Activated CD8-positive, alpha-beta memory T cell treated with anti-CD3 and anti-CD28 coated beads for 4 hours (primary cell): Measurements from ENCODE around the gene MYO7A.

Experiments
- DNase-seq, 2 donors: peaks; one replicate each; pipeline ENCODE4 v3.0.0-alpha.2; 2020; ENCODE audit warnings: low read depth in 2 of 2

MYO7A gene

DNA sequence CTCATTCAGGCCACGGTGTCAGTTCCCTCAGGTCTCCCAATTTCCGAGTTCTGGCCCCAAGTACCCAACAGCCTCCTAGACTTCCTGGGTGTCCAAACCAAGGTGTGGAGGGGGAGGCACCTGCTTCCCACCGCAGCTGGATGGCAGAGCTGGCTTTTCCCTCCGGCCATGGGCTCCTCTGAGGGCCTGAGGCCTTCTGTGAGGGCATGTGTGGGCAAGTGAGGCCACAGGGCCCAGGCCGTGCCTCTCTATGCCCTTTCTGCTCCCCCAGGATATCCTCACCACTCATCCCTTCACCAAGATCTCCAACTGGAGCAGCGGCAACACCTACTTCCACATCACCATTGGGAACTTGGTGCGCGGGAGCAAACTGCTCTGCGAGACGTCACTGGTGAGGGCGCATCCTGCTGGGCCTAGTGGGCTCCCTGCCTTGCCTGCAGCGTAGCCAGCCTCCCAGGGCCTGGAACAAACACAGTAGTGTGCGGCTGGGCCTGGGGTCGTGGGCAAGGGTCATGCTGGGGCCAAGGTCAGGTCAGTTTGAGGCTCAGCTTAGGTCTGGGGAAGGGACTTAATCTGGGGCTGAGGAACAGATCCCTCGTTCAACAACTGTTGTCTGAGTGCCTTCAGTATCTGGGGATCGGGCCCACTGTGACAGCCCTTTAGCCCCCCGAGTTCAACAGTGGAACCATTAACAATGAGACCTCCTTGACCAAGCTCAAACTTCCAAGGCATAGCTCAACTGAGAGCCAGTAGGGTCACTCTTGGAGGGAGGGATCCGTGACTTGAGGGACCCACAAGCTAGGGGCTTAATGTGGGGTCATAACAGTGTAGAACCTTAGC lies 85.8 kb downstream of the MYO7A start:
- DNase-seq = no peak

GRCh38 chr11:77214557-77214956 lies 86.5 kb downstream of the MYO7A start:
- no peak for DNase-seq

- DNase-seq = no peak
These were observed 87.1 kb downstream of the MYO7A start for GRCh38 chr11:77215106-77215505.

GRCh38 chr11:77217156-77217555 lies 89.1 kb downstream of the MYO7A start:
- DNase-seq = no peak

- DNase-seq = no peak
These were observed 95.8 kb downstream of the MYO7A start for GRCh38 chr11:77223797-77224196.

DNA sequence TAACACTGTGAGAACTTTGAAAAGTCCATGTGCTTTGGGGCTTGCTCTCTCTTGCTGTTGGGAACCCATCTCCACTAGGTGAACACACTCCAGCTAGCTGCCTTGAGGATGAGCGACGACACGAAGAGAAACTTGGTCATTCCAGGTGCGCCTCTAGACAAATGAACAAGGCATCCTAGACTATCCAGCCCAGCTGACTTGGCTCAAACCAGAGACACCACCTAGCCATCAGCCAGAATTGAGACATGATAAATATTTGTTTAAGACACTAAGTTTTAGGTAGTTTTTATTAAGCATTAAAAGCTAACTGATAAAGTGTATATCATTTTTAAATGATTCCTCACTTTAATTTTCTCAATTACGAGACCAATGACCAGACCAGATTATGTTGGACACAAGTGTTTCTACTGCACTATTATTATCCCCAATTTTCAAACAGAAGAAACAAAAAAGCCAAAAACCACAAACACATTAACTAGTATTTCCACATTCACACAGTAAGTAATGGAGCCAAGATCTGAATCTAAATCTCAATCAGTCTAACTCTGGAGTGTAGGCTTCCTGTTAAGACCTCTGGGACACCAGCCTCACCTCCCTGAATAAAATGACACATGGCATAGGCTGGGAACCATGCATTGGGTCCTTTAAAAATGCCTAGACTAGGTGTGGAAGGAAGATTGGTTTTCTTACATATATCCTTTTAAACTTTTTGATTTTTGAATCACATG lies 103.0 kb downstream of the MYO7A start:
- DNase-seq = no peak

DNA sequence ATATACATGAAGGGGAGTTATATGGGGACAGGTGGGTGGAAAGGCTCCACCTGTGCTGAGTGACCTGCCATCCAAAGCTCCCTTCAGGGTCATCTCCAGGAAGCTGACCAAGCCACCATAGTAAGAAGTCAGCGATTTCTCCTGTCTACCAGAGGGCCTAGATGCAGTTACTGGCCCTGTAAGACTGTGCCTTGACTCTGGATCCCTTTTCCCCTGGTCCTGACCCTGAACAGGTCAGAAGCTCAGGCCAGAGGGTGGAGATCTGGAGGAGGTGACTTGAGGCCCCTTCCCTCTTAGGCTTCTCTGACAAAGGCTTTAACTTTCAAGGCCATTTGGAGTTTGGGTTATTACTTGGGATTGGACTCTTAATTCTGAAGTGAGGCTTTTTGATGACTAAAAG lies 103.8 kb downstream of the MYO7A start:
- DNase-seq = no peak

DNA sequence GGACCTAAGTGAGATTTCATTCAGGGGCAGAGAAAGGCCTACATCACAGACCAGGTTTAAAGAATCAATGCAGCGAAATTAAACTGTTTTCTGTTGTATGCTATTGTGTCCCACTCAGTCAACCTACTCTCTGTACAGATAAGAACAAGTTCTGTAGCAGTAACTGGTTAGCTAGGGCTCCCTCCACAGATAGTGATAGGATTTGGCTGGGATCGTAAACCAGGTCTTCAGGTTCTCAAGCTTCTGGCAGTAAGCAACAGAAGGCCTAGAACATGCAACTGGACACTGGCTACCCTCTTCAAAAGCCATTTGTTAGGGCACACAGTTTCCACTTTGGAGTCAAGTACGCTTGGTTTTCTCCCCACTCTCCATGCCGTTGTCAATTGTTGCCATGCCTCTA lies 104.2 kb downstream of the MYO7A start:
- no peak for DNase-seq

- DNase-seq = no peak
These were observed 105.0 kb downstream of the MYO7A start for GRCh38 chr11:77233011-77233410.

GRCh38 chr11:77236901-77237300 lies 108.9 kb downstream of the MYO7A start:
- no peak for DNase-seq

GRCh38 chr11:77244277-77245027 lies 116.4 kb downstream of the MYO7A start:
- DNase-seq = no peak

GRCh38 chr11:77249427-77249826 lies 121.4 kb downstream of the MYO7A start:
- DNase-seq = no peak

DNA sequence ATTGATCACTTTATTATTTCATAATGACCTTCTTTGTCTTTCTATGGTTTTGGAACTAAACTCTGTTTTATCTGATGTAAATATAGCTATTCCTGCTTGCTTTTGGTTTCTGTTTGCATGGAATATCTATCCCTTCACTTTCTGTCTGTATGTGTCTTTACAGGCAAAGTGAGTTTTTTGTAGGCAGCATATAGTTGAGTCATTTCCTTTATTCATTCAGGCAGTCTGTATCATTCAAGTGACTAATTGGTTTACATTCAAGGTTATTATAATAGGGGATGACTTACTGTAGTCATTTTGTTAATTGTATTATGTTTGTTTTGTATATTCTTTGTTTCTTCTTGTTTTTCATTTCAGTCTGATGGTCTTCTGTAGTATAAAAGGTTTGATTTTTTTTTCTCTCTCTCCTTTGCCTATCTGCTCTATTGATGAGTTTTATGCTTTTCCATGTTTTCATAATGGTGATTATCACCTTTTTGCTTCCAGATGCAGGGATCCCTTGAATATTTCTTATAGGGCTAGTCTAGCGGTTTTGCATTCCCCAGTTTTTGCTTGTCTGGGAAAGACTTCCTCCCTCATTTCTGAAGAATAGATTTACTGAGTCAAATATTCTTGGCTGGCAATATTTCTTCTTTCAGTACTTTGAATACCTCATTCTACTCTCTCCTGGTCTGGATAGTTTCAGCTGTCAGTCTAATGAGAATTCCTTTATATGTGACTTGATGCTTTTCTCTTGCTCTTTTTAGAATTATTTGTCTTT lies 123.0 kb downstream of the MYO7A start:
- no peak for DNase-seq

DNA sequence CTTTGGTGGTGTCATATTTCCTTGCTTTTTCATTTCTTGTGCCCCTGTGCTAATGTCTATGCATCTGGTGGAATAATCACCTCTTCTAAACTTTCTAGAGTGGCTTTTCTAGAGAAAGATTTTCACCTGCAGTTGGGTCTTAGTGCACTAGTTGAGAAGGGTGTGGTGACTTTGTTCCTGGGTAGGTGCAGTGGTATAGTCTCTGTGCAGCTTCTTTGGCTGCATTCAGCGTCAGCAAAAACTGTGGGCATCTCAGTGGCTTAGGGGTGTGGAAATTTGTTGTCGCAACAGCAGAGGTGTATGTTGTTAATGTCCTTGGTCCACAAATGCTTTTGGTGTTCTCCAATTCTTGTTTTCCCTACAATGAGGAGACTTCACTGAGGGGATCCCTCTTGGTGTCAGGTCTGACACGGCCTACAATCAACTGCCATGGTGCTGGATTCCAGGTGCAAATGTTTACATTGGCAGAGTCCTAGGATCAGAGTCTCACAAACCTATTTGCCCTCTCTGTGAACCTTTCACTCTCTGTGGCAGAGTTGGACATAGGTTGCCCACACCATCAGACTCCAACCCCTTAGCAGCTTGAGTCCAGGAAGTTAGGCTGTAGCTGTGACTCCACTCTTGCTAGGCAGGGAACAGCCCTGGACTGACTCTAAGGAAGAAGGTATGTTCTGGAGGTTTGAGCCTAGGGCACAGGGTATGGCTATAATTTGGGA lies 124.7 kb downstream of the MYO7A start:
- DNase-seq = no peak

GRCh38 chr11:77253690-77254089 lies 125.6 kb downstream of the MYO7A start:
- DNase-seq = no peak

DNA sequence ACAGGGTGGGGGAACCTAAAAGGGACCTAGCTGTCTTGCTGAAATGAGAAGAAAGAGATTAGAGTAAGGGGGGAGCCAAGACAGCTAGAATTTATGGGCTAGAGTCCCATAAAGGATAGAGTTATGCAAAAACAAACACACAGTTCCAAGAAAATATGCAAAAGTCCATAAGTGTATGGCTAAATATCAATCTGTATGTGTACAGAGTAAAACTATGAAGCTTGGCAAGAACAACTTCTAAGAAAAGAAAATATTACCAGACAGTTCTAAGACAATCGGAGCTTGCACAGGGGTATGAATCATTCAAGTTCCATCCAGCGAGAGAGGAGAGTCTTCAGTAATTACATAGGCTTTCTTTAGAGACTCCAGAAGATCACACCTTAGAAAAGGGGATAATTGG lies 131.6 kb downstream of the MYO7A start:
- DNase-seq = no peak

- no peak for DNase-seq
These were observed 134.8 kb downstream of the MYO7A start for GRCh38 chr11:77262803-77263202.
